IMR-90 (cell line): ENCODE data around the gene PSKH1. TPM values are rescaled to one million over a fixed set of nuclear protein-coding genes. Genes with fewer than 3 reads are reported as not detected.
A peak's percentile ranks its signal among the peaks of the same experiment; 100 is the strongest.

Experiments
- ATAC-seq: fragments of 200-7000 bp; cut with Tn5 transposase; 2 replicates; pipeline ENCODE4 v1.9.1; 2020; ENCODE audit warnings: low read depth, mild to moderate bottlenecking, moderate library complexity
- BruUV-seq: library from RNA; stranded (reverse); fragments of 400-500 nt; replicated peaks from 2 replicates; lab custom pipeline; 2021; lab: Mats Ljungman, UMichigan
- CTCF ChIA-PET: fragments of 300-600 bp; formaldehyde crosslinking; extraction: SDS; loops from one replicate; lab custom pipeline; 2021; ENCODE audit warnings: antibody characterized with exemption; lab: Yijun Ruan, JAX
- POLR2A ChIA-PET: fragments of 300-600 bp; sonication (Branson Sonifier 250); formaldehyde crosslinking; loops from one replicate; lab custom pipeline; 2022; ENCODE audit warnings: antibody characterized with exemption; ENCODE audit not compliant: unreplicated experiment; lab: Charles Lee
- DNase-seq: peaks from one replicate; pipeline ENCODE4 v3.0.0; 2013
- H2AFZ ChIP-seq: replicated peaks from 2 replicates; pipeline ENCODE3; 2013; ENCODE audit warnings: low read length, mild to moderate bottlenecking; ENCODE audit not compliant: poor library complexity
- H2AK5ac ChIP-seq: 2 replicates; pipeline ENCODE4 v1.6.1; 2013; ENCODE audit warnings: low read depth, low read length, inconsistent platforms
- H2AK9ac ChIP-seq: replicated peaks from 2 replicates; pipeline ENCODE3; 2013; ENCODE audit warnings: mild to moderate bottlenecking, low read depth, low read length, moderate library complexity; ENCODE audit not compliant: poor library complexity
- H2BK120ac ChIP-seq: 2 replicates; pipeline ENCODE4 v1.6.1; 2013; ENCODE audit warnings: low read depth, low read length, inconsistent platforms
- H2BK15ac ChIP-seq: 3 replicates; pipeline ENCODE4 v1.6.1; 2013; ENCODE audit warnings: low read depth, low read length, inconsistent platforms
- H2BK20ac ChIP-seq: 2 replicates; pipeline ENCODE4 v1.6.1; 2013; ENCODE audit warnings: low read depth, mild to moderate bottlenecking, inconsistent platforms, low read length, moderate library complexity
- H2BK5ac ChIP-seq: 2 replicates; pipeline ENCODE4 v1.6.1; 2013; ENCODE audit warnings: mild to moderate bottlenecking, low read depth, low read length, inconsistent platforms; ENCODE audit not compliant: poor library complexity, severe bottlenecking
- H3K14ac ChIP-seq: replicated peaks from 2 replicates; pipeline ENCODE4 v1.6.1; 2013; ENCODE audit warnings: low read depth, low read length, inconsistent platforms
- H3K18ac ChIP-seq: 2 replicates; pipeline ENCODE4 v1.6.1; 2013; ENCODE audit warnings: low read depth, low read length, control low read depth
- H3K23ac ChIP-seq: 2 replicates; pipeline ENCODE4 v1.6.1; 2013; ENCODE audit warnings: low read depth, low read length, inconsistent platforms
- H3K27ac ChIP-seq: 2 replicates; pipeline ENCODE4 v1.5.1; 2013; ENCODE audit warnings: mild to moderate bottlenecking, control low read depth, low read length; ENCODE audit not compliant: insufficient read depth
- H3K27me3 ChIP-seq: 2 replicates; pipeline ENCODE4 v1.6.1; 2013; ENCODE audit warnings: low read length; ENCODE audit not compliant: control insufficient read depth, insufficient read depth
- H3K36me3 ChIP-seq: 2 replicates; pipeline ENCODE4 v1.6.1; 2013; ENCODE audit warnings: low read length, mixed read lengths; ENCODE audit not compliant: control insufficient read depth, insufficient read depth
- H3K4ac ChIP-seq: 2 replicates; pipeline ENCODE4 v1.6.1; 2013; ENCODE audit warnings: low read depth, low read length, inconsistent platforms
- H3K4me1 ChIP-seq: 2 replicates; pipeline ENCODE4 v1.6.1; 2013; ENCODE audit warnings: low read length, mixed read lengths; ENCODE audit not compliant: control insufficient read depth, insufficient read depth
- H3K4me2 ChIP-seq: 2 replicates; pipeline ENCODE4 v1.6.1; 2013; ENCODE audit warnings: low read depth, mild to moderate bottlenecking, control low read depth, low read length, moderate library complexity
- H3K4me3 ChIP-seq: 2 replicates; pipeline ENCODE4 v1.5.1; 2013; ENCODE audit warnings: low read depth, mild to moderate bottlenecking, control low read depth, low read length, moderate library complexity; ENCODE audit not compliant: insufficient read depth
- H3K56ac ChIP-seq: 2 replicates; pipeline ENCODE4 v1.6.1; 2013; ENCODE audit warnings: low read length, inconsistent platforms; ENCODE audit not compliant: insufficient read depth; ENCODE audit errors: extremely low read depth
- H3K79me1 ChIP-seq, 2 experiments: 2 replicates each; pipeline ENCODE4 v1.6.1; 2013; ENCODE audit warnings: low read length in 2 of 2, inconsistent platforms in 1 of 2, low read depth in 1 of 2
- H3K9ac ChIP-seq: 2 replicates; pipeline ENCODE4 v1.6.1; 2013; ENCODE audit warnings: low read depth, low read length, control low read depth
- H3K9me1 ChIP-seq: 2 replicates; pipeline ENCODE4 v1.6.1; 2013; ENCODE audit warnings: low read length, inconsistent platforms; ENCODE audit not compliant: insufficient read depth
- H3K9me3 ChIP-seq: 2 replicates; pipeline ENCODE4 v1.6.1; 2013; ENCODE audit warnings: low read length; ENCODE audit not compliant: control insufficient read depth, insufficient read depth
- H4K20me1 ChIP-seq: 2 replicates; pipeline ENCODE4 v1.6.1; 2013; ENCODE audit warnings: low read length, inconsistent platforms; ENCODE audit not compliant: insufficient read depth
- H4K5ac ChIP-seq: 2 replicates; pipeline ENCODE4 v1.6.1; 2013; ENCODE audit warnings: mild to moderate bottlenecking, low read depth, low read length, control low read depth
- H4K8ac ChIP-seq, 2 experiments: 2 replicates each; pipeline ENCODE4 v1.6.1; 2013; ENCODE audit warnings: low read depth in 2 of 2, low read length in 2 of 2, control low read depth in 1 of 2, inconsistent platforms in 1 of 2
- H4K91ac ChIP-seq: 2 replicates; pipeline ENCODE4 v1.6.1; 2013; ENCODE audit warnings: low read depth, low read length, inconsistent platforms; ENCODE audit not compliant: insufficient read depth
- CEBPB ChIP-seq: IDR thresholded peaks from 2 replicates; pipeline ENCODE4 v1.6.1; 2012; ENCODE audit warnings: low read depth, low read length, improper control_type of control experiment
- CHD1 ChIP-seq: IDR thresholded peaks from 2 replicates; pipeline ENCODE4 v1.6.1; 2012; ENCODE audit warnings: low read depth, low read length, improper control_type of control experiment
- RAD21 ChIP-seq: IDR thresholded peaks from 2 replicates; pipeline ENCODE4 v1.6.1; 2012; ENCODE audit warnings: low read length, improper control_type of control experiment
- WGBS, 2 experiments: methylation state at CpG; one replicate each; pipeline versions ENCODE4 v1.1.5 to v1.1.7; 2013; ENCODE audit warnings: missing lambda C conversion rate in 2 of 2; ENCODE audit not compliant: insufficient read length in 1 of 2; ENCODE audit errors: extremely low coverage in 2 of 2; 5-methylcytosine and 5-hydroxymethylcytosine counted together
- dilution Hi-C: fragments of 300-500 bp; cut with HindIII; formaldehyde crosslinking; loops from one replicate; pipeline ENCODE4 v1.14.3; 2018; ENCODE audit warnings: low sequenced_read_pairs; ENCODE audit not compliant: unreplicated experiment
- in situ Hi-C: fragments of 300-500 bp; cut with MboI; formaldehyde crosslinking; loops from 3 replicates; pipeline ENCODE4 v1.14.3; 2019; ENCODE audit warnings: low sequenced_read_pairs, inconsistent platforms, mixed read lengths
- intact Hi-C: fragments of 100-400 bp; cut with micrococcal nuclease; formaldehyde crosslinking; loops from 2 replicates; pipeline ENCODE4 v1.10.0; 2022
- polyA plus RNA-seq, 3 experiments: library from polyadenylated mRNA; depleted of rRNA; stranded (reverse); fragments of >200 nt; gene quantifications; 2 replicates each; pipeline ENCODE4 v1.2.3, GENCODE V29; 2012; ENCODE audit warnings: low replicate concordance in 1 of 3
- total RNA-seq: library from RNA; depleted of rRNA; stranded (reverse); fragments of >200 nt; gene quantifications from 2 replicates; pipeline ENCODE4 v1.2.3, GENCODE V29; 2012
- TF ChIP-seq, protein P1 (sequence below): fragments of 150-350 bp; IDR thresholded peaks from 2 replicates; pipeline ENCODE4 v1.6.1; 2017; ENCODE audit warnings: mild to moderate bottlenecking, antibody characterized with exemption, low read length, low read depth
- TF ChIP-seq, protein P2 (sequence below): conservative IDR thresholded peaks from 2 replicates; pipeline ENCODE4 v1.5.1; 2012; ENCODE audit warnings: mild to moderate bottlenecking, low read depth, low read length, improper control_type of control experiment

PSKH1 gene
- total and polyA plus RNA-seq, 2 of the 4 experiments (the other 2 are of a cell fraction), result 11.5 to 26.7 TPM

DNA sequence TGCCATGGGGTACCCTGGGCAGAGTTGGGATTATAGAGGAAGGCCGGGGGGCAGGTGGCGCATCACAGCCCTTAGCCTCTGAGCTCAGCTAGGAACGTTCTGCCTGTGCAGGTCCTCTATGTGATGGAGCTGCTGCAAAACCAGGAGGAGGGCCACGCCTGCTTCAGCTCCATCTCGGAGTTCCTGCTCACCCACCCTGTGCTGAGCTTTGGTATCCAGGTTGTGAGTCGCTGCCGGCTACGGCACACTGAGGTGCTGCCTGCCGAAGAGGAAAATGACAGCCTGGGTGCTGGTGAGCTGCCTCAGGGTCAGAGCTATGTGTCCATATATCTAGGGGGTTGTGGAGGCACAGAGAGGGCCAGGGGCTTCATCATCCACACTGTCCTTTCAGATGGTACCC, 14.2 kb upstream of the PSKH1 start:
- intact Hi-C loops, result no loop called here
- TF ChIP-seq, protein P1, sequence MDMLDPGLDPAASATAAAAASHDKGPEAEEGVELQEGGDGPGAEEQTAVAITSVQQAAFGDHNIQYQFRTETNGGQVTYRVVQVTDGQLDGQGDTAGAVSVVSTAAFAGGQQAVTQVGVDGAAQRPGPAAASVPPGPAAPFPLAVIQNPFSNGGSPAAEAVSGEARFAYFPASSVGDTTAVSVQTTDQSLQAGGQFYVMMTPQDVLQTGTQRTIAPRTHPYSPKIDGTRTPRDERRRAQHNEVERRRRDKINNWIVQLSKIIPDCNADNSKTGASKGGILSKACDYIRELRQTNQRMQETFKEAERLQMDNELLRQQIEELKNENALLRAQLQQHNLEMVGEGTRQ, result no peak
- TF ChIP-seq CEBPB (no peak), RAD21 (no peak), CHD1 (no peak)
- TF ChIP-seq, protein P2, sequence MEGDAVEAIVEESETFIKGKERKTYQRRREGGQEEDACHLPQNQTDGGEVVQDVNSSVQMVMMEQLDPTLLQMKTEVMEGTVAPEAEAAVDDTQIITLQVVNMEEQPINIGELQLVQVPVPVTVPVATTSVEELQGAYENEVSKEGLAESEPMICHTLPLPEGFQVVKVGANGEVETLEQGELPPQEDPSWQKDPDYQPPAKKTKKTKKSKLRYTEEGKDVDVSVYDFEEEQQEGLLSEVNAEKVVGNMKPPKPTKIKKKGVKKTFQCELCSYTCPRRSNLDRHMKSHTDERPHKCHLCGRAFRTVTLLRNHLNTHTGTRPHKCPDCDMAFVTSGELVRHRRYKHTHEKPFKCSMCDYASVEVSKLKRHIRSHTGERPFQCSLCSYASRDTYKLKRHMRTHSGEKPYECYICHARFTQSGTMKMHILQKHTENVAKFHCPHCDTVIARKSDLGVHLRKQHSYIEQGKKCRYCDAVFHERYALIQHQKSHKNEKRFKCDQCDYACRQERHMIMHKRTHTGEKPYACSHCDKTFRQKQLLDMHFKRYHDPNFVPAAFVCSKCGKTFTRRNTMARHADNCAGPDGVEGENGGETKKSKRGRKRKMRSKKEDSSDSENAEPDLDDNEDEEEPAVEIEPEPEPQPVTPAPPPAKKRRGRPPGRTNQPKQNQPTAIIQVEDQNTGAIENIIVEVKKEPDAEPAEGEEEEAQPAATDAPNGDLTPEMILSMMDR, result no peak
- Histone ChIP-seq H2AK9ac (peak overlapping the region; percentile 58), H4K20me1 (peaks cover 55% of the 10 kb centered on the region), H4K91ac (no peak overlapping the region), H3K14ac (no peak overlapping the region), H3K9me1 (peaks cover 18% of the 10 kb centered on the region), H2BK15ac (no peak overlapping the region), H3K27ac (no peak overlapping the region), H3K23ac (no peak overlapping the region), H2AK5ac (no peak overlapping the region), H2BK120ac (no peak overlapping the region), H3K9me3 (no peaks in the 10 kb centered on the region), H3K18ac (no peak overlapping the region), H4K5ac (no peak overlapping the region), H3K4ac (no peak overlapping the region), H3K56ac (no peak overlapping the region), H3K36me3 (peaks cover 80% of the 10 kb centered on the region), H3K27me3 (no peaks in the 10 kb centered on the region), H3K4me2 (no peak overlapping the region), H3K9ac (no peak overlapping the region), H3K79me1 (peaks cover 19 to 43% of the 10 kb centered on the region in 2 experiments), H2BK5ac (no peak overlapping the region), H3K4me3 (no peak overlapping the region), H3K4me1 (peaks cover 8% of the 10 kb centered on the region), H2AFZ (no peak overlapping the region), H2BK20ac (no peak overlapping the region), H4K8ac (no peak overlapping the region)
- DNase-seq (no peak), ATAC-seq (no peak)
- no TSS peak for BruUV-seq
- POLR2A ChIA-PET, result interaction anchor here (0.6 kb wide), 1 partner anchor 9 kb away, joined by 5 read pairs; no protein-coding TSS in a partner anchor
- 91% methylated on average over 5 of the region's 9 CpGs; no CpG with 5 or more reads in 1 of the 2 experiments for WGBS, 2 experiments
- in situ Hi-C loops, result no loop called here
- CTCF ChIA-PET, result no interaction called here
- dilution Hi-C loops, result no loop called here
